GM18508 (cell line): ENCODE data around the gene WIZ.

Experiments used
- ATAC-seq: cut with Tn5 transposase; IDR thresholded peaks from one replicate; pipeline ENCODE4 v1.9.1; 2021; ENCODE audit warnings: moderate number of reproducible peaks; ENCODE audit not compliant: insufficient read depth, unreplicated experiment

The WIZ gene

DNA sequence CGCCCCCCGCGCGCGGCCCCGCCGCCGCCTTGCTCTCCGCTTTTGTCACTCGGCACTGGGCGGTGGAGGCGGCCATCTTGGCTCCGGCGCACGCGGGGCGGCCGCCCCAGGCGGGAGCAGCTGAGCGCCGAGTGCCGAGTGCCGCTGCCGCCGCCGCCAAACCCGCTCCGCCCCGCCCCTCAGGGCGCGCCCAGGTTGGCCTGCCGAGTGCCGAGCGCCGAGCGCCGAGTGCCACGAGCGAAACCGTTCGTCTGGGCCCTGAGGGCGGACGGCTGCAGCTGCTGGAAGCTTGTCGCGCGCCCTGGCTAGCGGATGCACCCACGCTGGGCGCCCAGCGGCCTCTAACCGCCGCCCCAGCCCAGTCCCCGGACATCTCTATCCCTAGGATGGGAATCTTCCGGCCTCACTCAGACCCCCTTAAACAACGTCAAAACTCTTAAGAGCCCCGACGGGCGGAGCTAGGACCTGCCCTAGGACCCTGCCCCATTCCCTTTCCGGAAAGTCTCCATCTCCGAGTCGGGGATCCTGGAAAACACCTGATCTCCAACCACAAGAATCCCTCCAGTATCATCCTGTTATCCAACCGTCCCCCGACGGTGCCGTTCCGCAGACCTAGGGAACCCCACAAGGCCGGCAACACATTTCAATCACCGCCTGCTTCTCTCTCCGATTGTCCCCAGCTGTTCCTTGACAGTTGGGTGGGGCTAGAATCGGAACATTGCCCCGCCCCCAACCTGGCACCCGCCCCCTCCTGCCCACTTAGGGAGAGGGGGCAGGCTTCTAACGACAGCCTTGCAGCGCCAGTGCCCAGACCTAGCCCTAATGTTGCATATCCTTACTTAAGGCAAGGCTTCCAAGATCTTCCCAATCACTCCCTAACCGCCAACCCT lies 16.9 kb downstream of the WIZ start:
- no peak for ATAC-seq

DNA sequence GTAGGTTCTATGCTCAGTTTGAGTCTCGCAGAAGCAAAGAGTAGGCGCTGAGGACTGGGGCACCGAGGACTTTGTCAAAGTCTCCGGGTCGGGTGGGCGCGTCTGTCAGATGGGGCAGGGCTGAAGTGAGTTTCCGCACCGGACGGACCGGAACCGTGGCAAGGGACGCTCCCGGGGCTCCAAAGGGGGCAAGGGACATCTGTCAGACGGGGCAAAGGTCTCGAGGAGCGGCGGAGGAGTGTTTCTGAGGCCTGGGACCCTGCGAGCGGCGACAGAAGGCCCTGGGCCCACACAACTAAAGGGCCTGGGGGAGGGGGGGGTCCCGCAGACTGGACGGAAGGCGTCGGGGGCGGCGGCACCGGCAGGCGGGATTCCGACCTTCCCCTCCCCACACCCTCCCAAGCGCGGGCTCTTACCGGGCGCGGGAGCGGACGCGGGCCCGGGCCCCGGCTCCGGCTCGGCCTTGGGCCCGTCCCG lies 17.7 kb downstream of the WIZ start:
- ATAC-seq, result no peak

DNA sequence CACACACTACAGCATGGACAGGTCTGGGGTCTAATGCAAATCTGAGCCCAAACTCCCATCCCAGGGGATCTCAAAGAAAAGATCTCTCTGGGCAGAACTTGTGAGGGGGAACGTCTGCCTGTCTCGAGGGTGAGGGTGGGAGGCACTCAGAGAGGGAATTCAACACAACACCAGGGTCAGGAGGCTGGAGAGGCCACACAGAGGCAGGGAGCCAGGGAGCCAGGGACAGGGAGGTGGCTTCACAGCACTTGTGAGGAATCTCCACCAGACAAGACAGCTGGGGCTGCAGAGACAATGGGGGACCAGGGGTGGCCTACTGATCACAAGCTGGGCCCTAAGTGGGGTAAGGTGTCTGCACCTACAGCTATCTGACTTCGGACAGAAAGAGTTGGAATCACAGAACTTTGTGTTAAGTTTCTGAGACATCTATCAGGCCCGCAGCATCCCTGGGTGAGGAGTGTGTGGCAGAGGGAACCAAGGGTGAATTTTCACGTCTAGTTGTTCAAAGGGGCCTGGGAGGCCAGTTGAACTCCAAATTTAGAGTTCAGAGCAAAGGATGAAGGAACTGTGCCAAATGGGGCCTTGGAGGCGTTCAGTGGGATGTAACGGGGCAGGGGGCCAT lies 18.2 kb downstream of the WIZ start:
- no peak for ATAC-seq

DNA sequence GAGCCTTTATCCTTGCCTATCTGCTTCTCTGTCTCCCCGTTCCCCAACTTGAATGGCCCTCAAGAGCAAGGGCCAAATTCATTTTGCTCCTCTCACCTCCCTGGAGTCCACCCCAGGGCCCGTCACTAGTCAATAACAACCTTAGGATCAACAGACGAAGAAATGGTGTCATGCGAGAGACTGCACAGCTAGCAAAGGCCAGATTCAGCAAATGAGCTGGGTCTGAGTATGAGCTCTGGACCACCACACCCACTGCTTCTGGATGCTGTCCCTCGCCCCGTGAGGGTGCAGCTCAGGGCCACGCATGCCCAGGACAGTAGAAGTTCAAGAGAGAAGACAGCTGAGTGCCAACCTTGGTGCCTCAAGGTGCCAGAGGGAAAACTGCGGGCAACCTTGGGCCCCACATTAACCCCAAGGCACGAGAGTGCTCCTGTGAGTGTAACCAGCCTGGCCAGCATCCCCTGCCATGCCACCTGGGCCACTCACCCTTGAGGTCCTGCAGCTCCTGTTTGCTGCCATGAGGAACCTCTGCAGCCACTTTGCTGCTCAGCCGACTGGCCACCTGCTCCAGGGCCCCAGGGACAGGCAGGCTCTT lies 19.1 kb downstream of the WIZ start:
- ATAC-seq, result no peak

DNA sequence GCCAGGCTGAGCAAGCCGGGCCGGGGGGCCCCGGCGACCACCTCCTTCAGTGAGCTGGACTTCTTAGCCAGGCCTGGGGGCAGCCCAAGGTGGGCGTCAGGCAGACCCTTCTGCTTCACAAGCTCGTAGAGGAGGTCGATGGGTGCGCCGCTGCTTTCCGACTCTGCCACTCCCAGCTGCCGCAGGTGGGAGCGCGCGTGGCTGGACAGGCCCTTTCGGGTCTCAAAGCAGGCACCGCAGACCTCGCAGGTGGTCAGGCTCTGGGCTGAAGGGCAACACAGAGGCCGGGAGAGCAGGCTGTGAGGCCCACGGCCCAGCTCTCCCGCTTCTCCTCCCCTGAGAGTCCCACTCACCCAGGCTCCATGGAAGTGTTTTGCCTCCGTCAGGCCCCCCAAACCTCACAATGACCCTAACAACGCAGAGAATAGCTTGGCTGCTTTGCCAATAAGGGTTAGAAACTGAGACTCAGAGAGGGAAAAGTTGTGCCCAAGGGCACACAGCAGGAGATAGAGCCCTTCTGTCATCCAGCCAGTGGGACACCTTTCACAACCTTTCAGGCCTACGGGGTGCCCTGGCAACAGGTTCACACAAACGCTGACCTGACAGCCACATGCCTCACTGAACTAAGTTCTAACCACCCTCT lies 19.8 kb downstream of the WIZ start:
- ATAC-seq, result no peak

DNA sequence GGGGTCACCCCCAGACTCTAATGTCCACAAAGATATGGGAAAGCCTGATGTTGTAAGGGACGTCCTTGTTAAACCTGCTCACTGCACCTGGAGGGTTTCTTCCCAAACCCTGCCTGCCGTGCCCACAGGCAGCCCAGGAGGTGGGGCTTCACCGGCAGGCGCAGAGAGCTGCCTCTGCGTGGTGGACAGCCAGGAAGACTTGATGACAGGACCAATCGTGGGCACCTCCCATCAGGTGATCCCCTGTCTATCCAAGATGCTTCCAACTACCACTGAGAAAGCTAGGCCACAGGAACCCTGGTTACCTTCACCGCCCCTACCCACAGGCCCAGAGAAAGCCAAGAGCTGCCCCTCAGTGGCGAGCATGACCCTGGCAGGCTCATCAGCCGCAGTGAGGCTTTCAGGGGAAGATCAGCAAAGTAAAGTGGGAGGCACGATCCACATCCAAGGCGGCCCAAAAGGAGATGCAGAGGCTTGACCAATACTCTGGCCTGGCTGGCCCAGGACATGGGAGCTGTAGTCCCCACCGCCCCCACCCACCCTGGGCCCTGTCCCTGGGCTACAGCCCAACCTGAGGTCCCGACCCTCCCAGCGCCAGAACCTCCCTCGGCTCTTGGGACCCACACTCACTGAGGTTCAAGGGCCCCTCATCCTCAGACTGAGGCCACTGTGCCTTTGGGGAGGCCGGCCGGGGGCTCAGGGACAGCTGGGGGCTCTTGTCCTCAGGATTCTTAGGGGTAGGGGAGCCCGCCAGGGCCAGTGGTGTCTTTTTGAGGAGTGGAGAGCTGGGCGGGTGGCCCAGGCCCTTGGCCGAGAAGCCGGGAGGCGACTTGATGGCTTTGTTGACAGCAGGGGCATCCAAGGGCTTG lies 20.6 kb downstream of the WIZ start:
- ATAC-seq, result no peak

DNA sequence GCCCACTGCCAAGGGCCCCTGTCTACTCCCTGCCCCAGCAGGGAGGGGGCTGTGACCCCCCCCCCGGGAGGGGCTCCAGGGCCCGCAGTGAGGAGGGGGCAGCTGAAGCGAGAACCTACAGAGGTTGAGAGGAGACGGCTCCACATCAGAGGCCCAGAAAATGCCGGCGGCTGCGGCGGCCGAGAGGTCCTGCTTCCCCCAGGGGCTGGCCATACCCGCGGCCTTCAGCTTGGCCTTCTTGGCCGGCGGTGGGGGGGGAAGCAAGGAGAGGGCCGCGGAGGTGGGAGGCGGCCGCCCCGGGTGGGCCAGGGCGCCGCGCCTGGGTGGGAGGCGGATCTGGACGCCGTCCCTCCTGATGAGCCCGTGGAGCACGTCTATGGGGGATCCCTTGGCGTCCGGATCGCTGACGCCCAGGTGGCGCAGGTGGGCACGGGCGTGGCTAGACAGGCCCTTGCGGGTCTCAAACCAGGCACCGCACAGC lies 21.7 kb downstream of the WIZ start:
- ATAC-seq, result no peak

DNA sequence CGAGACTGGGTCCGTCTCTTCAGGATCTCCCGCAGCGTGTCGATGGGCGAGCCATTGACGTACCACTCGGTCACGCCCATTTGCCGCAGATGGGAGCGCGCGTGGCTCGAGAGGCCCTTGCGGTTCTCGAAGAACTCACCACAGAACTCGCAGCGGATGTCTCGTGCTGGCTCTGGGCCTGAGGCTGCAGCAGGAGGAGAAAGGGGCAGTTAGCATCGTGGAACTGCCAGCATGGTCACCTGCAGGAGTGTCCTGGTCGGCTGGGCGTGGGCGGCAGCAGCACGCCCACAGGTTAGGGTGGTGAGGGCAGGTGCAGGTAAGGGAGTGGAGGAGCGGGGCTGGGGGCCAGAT lies 22.4 kb downstream of the WIZ start:
- ATAC-seq, result no peak

DNA sequence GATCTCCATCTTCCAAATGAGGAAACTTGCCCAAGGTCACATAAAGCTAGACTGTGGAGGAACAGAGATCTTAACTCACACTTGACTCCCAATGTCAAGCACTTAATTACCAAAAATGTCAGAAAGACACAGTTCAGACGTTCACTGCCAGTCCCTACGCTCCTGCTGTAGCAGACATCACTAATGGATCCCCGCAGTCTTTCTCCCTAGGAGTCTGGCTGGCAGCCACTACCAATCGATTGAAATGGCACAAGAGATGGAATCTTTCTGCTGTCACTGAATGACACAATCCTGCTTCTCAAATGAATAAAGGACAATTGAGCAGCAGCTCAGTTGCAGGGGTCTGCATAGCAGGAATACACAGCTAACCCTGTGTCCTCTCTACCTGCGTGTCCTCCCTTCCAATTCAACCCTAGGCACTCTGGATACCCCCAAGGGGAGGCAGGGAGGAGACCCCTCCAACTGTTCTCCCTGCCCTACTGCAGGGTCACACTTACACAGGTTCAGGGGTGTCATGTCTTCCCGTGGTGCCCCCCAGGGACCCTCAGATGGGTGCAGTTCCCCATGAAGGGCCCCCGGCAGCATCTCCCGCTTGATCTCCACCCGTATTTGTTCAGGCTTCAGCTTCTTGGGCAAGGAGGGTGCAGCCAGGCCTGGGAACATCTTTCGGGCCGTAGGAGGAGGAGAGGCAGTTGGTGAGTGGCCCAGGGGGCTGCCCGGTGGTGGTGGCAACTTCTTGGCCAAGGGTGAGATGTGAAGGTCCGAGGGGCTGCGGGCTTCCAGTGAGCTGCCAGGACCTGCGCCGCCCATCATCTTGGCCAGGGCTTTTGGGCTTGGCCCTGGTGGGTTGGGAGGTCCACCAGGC lies 23.0 kb downstream of the WIZ start:
- no peak for ATAC-seq

DNA sequence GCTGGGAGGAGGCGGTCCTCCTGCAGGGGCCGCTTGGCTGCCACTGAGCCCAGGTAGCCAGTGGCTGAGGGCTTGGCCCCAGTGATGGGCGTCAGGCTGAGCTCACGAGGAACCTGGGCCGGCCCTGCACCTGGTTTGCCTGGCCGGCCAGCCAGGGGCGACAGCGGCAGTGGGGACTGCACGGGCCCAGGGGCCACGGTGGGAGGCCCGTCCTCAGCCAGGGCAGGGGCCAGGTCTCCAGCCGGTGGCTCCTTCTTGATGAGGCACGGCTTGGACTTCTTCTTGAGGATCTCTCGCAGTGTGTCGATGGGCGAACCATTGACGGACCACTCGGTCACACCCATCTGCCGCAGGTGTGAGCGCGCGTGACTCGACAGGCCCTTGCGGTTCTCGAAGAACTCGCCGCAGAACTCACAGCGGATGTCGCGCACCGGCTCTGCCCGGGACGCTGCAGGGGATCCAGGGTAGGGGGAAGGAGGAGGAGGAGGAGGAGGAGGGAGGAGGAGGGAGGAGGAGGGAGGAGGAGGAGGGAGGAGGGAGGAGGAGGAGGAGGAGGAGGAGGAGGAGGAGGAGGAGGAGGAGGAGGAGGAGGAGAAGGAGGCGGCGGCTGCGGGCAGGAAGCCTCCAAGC lies 24.3 kb downstream of the WIZ start:
- ATAC-seq, result no peak

DNA sequence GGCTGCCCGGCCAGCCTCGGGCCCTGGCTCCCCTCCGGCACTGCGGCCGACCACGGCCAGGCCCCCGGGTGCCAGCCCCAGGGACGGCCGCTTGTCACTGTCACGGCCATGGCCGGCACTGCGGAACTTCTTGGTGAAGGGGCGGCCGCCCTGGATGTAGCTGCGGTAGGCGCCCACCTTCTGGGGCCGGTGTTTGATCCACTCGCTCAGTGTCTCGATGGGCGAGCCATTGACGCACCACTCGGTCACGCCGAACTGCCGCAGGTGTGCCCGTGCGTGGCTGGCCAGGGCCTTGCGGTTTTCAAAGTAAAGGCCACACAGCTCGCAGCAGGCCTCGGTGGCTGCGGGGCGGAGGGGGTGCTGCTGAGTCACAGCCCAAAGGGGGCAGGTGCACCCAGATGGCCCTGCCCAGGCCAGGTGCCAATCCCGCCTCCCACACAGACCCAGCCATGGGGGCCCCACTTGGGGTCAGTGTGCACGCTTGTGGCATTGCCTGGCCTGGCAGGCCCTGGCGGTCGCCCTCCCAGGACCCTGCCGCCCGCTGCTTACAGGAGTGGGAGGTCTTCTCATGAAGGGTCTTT lies 25.0 kb downstream of the WIZ start:
- ATAC-seq, result no peak

DNA sequence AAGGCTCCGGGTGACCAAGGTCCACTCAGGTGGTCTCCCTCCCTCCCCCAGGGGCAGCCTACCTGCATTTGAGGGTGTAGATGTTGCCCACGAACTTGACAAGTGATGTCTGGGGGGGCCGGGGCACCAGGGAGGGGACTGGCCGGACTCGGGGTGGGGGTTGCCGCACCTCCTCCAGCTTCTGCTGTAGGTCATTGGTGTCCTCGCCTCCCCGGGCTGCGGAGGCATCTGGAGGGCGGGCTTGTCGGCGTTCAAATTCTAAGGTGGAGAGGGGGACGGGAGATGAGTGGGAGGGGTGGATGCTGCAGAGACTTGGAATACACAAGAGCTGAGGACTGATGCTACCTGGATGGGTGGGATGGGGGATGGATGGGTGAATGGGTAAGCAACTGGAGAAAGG lies 25.6 kb downstream of the WIZ start:
- ATAC-seq, result no peak

DNA sequence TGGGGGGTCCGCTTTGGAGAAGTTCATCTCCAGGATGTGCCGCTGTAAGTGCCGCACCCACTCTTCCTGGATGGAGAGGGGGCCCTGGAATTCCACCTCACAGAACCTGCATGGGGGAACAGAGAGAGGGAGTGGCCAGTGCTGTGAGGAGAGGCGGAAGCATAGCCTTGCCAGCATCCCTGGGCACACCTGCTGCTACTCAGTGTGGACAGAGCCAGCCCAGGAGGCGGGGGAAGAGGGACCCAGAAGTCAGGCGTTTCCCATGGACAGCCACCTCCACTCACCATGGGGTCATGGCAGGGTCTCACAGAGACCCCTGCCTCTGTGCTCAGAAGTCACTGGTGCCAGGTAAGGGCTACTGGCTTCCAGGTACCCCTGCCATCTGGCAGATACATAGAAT lies 26.6 kb downstream of the WIZ start:
- ATAC-seq, result no peak

DNA sequence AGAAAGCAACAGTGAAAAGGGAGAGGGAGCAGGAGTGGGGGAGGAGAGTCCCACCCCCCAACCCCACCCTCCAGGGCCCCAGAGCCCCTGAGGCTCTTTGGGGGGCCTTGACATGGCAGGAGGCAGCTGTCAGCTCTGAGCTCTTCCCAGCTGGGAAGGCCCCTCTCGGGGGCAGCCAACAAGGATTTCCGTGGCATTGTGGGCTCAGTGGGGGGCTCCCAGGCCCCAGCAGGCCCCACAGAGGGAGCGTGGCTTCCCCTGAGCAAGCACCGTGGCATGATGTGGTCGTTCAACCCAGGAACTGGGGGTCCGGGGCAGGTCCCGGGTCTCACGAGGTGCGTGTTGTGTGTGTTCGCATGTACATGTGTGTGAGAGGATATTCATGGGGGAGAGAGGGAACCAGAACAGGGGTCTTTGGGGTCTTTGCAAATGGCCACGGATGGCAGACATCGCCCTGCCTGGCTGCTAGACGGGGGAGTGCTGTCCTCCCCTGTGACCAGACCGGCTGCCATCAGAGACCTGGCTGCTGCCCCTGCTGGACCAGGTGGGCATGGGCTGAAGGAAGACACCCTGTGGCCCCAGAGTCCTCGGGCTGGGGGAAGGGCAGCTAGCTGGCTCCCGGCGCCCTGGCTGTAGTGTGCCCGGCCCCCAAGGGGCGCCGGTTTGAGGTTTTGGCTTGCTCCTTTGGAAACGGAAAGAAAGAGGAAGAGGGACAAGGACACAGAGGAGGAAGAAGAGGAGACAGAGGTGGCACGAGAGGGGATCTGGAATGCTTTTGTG lies 27.3 kb downstream of the WIZ start:
- ATAC-seq, result no peak

DNA sequence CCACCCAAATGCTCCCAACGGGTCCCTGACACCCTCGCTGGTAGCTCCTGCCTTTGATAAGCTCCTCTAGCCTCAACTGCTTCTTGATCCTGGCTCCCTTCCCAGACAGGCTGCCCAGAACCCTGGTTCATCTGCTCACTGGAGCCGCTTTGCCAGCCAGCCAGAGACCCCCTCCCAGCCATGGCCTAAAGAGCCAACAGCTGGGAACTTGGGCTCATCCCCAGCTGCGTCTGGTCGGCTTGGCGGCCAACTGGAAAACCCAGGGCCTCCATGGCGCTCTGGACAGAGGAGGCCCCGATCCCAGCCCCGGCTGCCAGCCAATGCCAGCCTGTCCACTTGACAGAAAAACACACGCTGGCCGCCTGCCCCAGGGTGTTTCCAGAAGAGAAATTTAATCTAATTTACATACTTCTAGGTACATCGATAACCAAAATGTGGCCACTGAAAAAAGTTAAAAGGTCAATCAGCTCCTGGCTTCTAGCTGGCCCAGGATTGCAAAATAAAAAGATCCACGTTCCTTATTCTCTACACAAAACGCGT lies 28.0 kb downstream of the WIZ start:
- ATAC-seq, result no peak

DNA sequence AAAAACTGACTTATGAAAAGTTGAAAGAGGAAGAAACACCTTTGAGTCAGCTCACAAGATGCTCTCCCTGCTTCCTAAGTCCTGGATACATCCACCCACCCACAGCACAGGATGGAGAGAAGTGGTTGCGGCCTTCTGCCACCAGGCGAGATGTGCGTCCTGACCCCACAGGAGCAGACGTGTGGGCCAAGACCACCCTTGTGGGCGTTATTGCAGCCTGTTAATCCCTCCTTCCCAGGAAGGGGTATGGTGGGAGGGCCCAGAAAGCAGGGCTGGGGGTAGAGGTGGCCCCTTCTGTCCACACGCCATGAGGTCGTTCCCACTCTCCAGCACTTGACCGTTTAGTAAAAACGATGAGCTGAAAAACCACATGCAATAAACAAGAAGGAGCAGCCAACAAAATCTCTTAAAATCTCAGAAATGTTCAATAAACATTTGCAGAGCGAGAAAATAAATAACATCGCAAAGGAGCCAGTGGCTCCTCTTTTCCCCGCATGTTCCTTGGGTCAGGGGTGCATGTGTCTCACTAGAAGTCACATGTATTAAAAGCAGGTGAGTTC lies 28.5 kb downstream of the WIZ start:
- ATAC-seq, result no peak
